ENCODE measurements around the gene NEUROG3.

Gene NEUROG3, protein sequence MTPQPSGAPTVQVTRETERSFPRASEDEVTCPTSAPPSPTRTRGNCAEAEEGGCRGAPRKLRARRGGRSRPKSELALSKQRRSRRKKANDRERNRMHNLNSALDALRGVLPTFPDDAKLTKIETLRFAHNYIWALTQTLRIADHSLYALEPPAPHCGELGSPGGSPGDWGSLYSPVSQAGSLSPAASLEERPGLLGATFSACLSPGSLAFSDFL

DNA sequence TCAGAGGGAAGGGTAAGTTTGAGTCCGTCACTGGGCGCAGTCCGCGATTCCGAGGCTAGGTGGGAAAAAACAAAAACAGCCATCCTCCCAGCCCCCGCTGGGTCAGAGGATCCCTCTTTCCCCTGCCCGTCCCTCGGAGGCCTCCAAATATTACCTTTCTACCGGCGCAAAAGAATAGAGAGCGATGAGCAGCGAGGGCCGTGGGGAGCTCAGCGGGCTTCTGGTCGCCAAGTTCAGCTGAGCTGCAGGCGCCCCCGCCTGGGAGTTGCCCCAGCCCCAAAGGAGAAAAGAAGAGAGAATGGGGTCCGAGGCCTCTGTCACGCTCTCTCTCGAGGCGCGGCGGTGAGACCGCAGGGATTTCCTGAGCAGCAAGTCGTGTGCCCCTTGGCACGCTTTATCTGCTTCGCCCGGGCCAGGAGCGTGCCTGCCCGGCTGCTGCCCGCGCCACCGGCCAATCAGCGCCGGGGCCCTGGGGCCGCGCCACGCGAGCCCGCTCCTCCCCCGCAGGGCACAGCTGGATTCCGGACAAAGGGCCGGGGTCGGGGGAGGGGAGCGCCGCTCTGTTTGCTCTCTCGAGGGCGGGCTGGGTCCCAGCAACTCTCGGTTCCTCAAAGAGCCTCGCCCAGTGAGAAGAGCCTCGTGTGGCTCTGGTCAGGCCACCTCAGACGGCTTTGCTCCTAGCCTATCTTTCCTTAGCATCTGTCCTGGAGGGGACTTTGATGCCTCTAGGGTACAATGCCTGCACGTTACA lies at the start of gene NEUROG3:
Gene NEUROG3 (minus strand): TSS at position 367 of the 751 bp plus-strand sequence. CDS start 379 bp downstream, outside the sequence.
- DNase-seq, result peak; percentile 12

DNA sequence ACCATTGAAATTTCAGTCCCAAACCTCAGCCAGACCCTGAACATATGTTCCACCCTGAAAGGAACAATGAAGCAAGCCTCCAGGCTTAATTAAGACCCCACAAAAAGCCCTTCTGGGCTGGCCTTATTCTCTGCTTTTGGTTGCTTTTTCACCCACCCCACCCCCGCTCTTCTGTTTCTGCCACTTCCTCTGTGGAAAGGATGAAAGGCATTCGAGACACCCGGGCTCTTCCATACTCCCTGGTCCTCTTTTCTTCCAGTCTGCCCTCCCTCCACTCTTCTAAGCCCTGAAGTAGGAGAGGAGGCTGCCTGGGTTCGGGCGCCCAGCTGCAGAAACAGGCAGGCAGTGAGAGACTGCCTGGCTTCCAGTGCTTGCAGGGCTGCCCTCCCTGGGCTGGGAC lies 47.4 kb upstream of the NEUROG3 start:
- DNase-seq, result no peak

- no peak for DNase-seq
These were observed 46.4 kb upstream of the NEUROG3 start for GRCh38 chr10:69619626-69620025.

DNA sequence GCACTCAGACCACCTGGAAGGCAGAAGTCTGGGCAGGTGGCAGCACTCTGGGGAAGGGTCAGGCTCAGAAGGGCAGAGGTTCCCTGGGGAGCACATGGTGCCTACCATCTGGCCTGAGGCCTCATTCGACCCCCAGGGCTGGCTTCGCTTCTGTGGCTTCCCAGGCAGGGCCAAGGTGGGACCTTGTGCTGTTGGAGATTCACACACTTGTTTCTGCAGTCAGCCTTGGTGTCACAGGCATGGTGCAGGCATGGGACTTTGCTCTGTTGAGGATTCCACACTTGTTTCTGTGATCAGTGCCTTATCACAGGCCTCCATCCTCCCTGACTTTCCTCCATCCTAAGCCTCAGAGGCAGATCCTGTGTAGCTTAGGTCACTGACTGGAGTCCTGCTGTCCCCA lies 45.5 kb upstream of the NEUROG3 start:
- no peak for DNase-seq

DNA sequence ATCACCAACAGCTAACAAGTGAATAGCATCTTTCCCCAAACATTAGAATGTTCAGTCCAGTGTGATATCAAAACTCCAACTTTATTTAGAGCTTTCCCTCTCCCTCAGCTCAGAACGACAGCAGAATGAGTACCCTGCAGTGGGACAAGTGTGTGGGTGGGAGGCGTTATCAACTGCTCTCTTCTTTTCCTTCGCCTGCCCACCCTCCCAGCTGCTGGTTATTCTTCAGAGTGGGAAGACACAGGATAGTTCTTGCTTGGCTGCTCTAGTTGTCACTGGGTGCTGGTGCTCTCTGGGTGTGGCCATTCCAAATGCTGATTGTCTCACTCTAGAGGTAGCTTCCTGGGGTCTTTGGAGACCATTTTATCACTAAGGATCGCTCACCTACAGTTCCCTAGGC lies 43.1 kb upstream of the NEUROG3 start:
- DNase-seq, result no peak

GRCh38 chr10:69614130-69614529 lies 40.9 kb upstream of the NEUROG3 start:
- DNase-seq, result no peak

GRCh38 chr10:69612760-69613159 lies 39.5 kb upstream of the NEUROG3 start:
- DNase-seq, result no peak

DNA sequence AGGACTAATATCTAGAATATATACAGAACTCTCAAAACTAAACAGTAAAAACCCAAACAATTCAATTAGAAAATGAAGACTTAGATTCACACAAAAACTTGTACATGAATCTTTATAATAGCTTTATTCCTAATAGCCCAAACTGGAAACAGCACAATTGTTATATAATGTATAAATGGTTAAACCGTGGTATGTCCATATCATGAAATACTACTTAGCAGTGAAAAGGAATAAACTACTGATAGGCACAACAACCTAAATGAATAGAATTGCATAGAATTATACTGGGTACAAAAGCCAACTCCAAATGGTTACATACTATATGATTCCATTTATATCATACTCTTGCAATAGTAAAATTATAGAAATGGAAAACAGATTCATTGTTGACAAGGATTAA lies 35.9 kb upstream of the NEUROG3 start:
- DNase-seq, result no peak

DNA sequence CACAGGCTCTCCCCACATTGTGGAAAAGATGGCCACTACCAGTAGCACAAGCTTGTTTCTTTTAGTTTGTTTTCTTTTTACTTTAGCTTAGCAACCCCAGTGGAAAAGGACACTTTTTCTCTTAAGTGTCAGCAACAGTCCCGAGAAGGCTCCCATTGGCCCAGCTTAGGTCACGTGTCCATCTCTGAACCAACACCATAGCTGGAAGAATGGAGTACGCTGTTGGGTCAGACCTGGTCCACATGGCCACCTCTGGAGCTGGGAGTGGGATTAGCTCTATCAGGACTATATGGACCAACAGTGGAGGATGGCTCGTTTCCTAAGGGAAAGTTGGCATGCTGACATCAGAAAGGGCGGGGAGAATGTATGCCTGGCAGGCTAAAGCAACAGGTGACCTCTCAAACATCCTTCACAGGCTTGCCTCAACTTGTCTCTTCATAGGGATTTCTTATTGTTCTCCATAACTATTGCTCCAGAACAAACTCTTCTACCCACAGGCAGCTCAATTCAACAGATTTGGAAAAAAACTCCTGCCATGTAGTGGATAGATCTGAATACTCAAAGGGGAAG lies 27.6 kb upstream of the NEUROG3 start:
- DNase-seq, result no peak

DNA sequence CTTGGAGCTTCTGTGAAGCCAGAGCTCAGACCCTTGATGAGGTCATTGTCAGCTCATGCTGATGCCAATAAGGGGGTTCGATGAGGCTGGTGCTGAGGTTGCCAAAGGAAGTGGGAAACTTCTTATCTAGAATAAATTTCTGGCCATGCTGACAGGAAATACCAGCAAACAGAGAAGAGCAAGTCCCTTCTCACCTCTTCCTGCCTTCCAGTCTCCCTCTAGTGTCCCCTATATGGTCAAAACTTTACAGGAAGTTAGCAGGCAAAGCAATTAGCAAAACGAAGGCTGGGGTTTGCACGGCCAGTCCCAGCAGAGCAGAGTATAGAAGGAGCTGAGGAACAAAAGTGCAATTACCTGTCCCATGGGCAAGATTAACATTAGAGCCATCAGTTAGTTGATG lies 15.1 kb upstream of the NEUROG3 start:
- no peak for DNase-seq

DNA sequence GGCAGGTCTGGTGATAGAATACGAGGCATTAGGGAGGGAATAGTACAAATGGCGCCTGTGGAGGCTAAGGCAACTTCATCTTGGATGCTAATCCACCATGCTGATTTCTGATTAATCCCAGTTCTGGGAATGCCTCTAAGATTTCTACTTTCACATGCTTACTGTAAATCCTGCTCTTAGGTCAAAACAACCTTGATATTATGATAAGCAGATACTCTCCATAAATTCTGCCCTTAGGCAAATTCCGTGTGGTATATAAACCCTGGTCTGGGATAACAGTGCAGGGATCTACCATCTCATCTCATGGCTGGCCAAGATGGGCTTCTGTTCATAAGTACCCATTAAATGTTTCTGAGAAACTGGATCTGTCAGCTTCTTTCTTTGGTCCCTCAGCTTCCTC lies 11.4 kb upstream of the NEUROG3 start:
- DNase-seq, result no peak

GRCh38 chr10:69583106-69583505 lies 9.9 kb upstream of the NEUROG3 start:
- DNase-seq, result no peak

GRCh38 chr10:69580435-69580834 lies 7.2 kb upstream of the NEUROG3 start:
- DNase-seq, result no peak

DNA sequence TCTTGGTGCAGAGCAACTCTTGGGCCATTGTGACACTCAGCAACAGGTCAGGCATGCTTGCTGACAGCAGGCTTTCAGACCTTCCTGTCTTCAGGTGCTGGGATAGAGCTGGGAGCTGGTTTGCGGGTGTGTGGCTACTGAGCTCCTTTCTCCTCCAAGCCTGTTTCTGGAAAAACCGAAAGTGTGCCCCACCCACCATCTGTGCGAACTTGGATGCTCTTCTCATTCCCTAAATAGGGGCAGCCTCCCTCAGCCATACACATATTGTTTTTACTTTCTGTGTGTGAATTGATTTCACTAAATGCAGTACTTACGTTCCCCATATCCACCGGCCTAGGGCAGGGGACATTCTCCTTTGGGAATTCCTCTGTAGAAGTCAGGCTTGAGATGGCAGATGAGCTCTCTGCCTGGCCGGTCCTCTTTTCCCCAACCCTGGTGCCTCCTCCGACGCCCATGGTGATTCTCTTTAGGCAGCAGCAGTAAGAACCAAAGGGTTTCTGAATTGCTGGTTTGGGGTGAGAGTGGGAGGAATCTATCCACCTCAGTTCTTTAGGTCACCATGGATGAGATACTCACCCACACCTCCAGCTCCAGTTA lies 6.3 kb upstream of the NEUROG3 start:
- DNase-seq, result no peak

DNA sequence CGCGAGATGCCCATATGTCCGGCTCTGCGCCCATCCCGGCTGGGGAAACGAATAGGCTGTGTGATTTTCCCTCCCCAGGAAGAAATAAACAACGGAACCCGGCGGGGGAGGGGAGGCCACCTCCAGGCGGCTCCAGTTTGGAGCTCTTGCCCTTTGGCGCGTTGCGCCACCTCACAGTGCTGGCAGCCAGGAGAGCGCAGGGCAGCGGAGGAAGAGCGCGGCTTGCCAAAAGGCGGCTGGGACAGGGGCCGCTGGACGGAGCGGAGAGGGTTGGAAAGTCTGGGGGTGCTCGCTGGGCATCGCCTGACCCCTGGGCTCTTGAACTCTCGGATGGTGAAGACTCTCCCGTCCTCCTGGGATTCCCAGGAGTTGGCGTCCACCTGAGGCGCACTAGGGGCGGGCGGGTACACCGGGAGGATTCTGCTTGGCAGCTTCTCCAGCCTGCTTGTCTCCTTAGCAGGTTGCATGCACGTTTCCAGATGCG lies 5.3 kb upstream of the NEUROG3 start:
- DNase-seq, result no peak

DNA sequence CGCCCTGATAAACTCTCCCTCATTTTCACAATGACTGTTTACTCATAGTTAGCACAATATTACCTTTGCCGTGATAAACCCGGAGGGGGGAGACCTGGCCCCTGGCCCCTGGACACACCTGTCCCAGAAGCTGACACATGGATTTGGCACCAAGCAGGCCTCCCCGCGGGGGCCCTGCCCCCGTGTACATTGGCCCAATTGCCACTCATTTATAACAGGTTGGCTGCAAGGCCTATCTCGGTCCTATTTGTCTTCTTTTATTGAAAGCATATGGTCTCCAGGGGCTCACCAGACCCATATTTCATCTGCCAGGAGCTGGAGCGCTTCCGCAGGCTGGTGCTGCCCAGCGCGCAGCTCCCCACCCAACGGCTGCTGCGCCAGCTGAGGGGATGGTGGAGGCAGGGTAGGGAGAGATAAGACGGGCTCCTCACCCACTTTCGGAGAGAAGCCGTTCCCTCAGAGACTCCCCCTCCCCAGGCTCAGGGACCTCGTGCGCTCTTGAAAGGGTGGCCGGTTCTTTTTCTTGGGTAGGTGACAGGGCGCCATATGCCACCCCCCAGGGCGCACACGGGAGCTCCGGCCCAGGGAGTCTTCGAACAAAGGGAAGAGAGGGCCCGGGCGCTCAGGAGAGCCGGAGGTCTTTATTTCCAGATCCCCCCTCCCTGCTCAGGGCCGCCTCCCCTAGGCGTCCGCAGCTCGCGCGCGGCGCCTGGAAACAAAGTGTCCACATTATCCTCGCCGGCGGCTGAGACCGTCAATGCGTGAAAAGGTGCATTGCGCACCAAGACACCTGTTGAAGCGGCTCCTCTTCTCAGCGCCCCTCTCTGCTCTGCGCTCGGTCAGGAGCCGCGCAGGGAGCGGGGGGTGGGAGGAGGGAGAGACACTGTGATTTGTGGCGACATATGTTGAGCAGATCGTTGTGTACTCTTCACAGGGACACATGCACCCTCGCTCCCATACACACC lies 4.3 kb upstream of the NEUROG3 start:
- DNase-seq, result no peak

- DNase-seq, result no peak
These were observed 3.3 kb upstream of the NEUROG3 start for GRCh38 chr10:69576334-69577011.

- DNase-seq, result no peak
These were observed 2.0 kb upstream of the NEUROG3 start for GRCh38 chr10:69575164-69575722.

DNA sequence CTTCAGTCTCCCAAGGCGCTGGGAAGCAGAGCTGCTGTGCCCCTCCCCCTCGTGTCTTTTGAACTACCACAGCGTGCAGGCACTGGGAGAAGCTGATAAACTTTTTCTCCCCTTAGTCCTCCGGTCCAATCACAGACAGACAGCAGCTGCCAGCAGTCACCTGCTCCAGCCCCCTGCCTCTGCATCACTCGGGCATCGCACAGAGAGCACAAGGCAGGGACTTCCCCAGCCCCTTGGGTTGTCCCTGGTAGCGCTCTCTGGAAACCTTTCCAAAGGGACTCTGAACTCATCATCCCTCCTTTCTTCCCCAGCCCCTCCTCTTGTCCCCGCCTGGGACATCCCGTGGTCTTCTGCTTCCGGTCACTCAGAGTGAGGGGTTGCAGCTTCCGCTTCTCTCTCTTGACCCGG lies 1.4 kb upstream of the NEUROG3 start:
- no peak for DNase-seq

DNA sequence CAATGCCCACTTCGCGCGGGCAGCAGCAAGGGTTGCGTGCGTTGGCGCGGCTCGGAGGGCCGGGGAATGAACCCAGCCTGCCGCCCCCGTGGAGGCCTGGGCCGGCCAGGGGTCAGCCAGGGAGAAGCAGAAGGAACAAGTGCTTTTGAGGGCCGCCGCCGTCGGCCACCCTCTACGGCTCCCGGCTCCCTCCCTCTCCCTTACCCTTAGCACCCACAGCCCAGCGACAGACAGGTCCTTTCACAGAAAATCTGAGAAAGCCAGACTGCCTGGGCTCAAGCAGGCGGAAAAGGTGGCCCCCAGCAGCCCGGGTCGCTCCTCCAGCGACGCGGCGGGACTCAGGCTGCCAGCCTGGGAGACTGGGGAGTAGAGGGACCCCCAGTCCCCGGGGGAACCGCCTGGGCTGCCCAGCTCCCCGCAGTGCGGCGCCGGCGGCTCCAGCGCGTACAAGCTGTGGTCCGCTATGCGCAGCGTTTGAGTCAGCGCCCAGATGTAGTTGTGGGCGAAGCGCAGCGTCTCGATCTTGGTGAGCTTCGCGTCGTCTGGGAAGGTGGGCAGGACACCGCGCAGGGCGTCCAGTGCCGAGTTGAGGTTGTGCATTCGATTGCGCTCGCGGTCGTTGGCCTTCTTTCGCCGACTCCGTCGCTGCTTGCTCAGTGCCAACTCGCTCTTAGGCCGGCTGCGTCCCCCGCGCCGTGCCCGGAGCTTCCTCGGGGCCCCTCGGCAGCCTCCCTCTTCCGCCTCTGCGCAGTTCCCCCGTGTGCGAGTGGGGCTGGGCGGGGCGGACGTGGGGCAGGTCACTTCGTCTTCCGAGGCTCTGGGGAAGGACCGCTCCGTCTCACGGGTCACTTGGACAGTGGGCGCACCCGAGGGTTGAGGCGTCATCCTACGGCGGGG lies 815 bp downstream of the NEUROG3 start:
- DNase-seq, result peak; percentile 42

Measured in activated naive CD4-positive, alpha-beta T cell treated with Interleukin-2 at 50 U/mL for 16 hours (primary cell).